Epithelial cell of proximal tubule (primary cell): ENCODE data around the gene CCDC40. TPM values are rescaled to one million over a fixed set of nuclear protein-coding genes. Genes with fewer than 3 reads are reported as not detected.

Experiments
- DNase-seq: peaks from one replicate; pipeline ENCODE4 v3.0.0-alpha.2; 2011; ENCODE audit warnings: low read depth
- H3K4me3 ChIP-seq: 2 replicates; pipeline ENCODE4 v1.5.1; 2011; ENCODE audit warnings: low read depth, mild to moderate bottlenecking, low read length
- CTCF ChIP-seq: conservative IDR thresholded peaks from 2 replicates; pipeline ENCODE4 v1.5.1; 2012; ENCODE audit warnings: low read depth, mild to moderate bottlenecking, low read length
- total RNA-seq: library from RNA; depleted of rRNA; stranded (reverse); fragments of >200 nt; gene quantifications from 2 replicates; pipeline ENCODE4 v1.2.3, GENCODE V29; 2015

Gene CCDC40
- total RNA-seq, result 1.3 and 2.2 TPM in 2 replicates

GRCh38 chr17:80035937-80036714, at the start of gene CCDC40:
Gene CCDC40 (plus strand): TSS chr17:80036642. CDS start chr17:80036663, 21 bp downstream.
- no peak for DNase-seq
- H3K4me3 ChIP-seq, result peak within 1 kb of the TSS; percentile 94
- peak; percentile 6 for TF ChIP-seq CTCF

- DNase-seq, result no peak
- no peak for TF ChIP-seq CTCF
- peak overlapping the region; percentile 9 for H3K4me3 ChIP-seq
Observed at GRCh38 chr17:79987187-79987934, 49.1 kb upstream of the CCDC40 start.

GRCh38 chr17:79987935-79988184, 48.6 kb upstream of the CCDC40 start:
- no peak for DNase-seq
- peak overlapping the region; percentile 9 for H3K4me3 ChIP-seq
- TF ChIP-seq CTCF, result no peak

- peak overlapping the region; percentile 9 for H3K4me3 ChIP-seq
Observed at GRCh38 chr17:79988185-79988971, 48.1 kb upstream of the CCDC40 start.

GRCh38 chr17:79989106-79989835, 47.2 kb upstream of the CCDC40 start:
- no peak for DNase-seq
- no peak for TF ChIP-seq CTCF
- H3K4me3 ChIP-seq, result no peak overlapping the region

More at GRCh38 chr17:79988185-79988971, 48.1 kb upstream of the CCDC40 start:
- peak; percentile 63 for DNase-seq
- TF ChIP-seq CTCF, result no peak

- DNase-seq, result no peak
- TF ChIP-seq CTCF, result no peak
- no peak overlapping the region for H3K4me3 ChIP-seq
Observed at GRCh38 chr17:79990051-79990592, 46.3 kb upstream of the CCDC40 start.
